EH (cell line): ENCODE data around the gene SLC16A7.
A peak's percentile ranks its signal among the peaks of the same experiment; 100 is the strongest.
"Not testable (repeated sequence)": the region's sequence is repeated elsewhere in the genome, so short reads cannot be mapped to it uniquely, and the experiment has no call there.

Source experiments
- DNase-seq: peaks from one replicate; pipeline ENCODE4 v3.0.0-alpha.2; 2015; ENCODE audit warnings: low read depth

The SLC16A7 gene

GRCh38 chr12:59736359-59736758, 140.5 kb downstream of the SLC16A7 start:
- DNase-seq, result no peak

- DNase-seq, result peak; percentile 96
Observed at GRCh38 chr12:59736786-59737185, 141.0 kb downstream of the SLC16A7 start.

DNA sequence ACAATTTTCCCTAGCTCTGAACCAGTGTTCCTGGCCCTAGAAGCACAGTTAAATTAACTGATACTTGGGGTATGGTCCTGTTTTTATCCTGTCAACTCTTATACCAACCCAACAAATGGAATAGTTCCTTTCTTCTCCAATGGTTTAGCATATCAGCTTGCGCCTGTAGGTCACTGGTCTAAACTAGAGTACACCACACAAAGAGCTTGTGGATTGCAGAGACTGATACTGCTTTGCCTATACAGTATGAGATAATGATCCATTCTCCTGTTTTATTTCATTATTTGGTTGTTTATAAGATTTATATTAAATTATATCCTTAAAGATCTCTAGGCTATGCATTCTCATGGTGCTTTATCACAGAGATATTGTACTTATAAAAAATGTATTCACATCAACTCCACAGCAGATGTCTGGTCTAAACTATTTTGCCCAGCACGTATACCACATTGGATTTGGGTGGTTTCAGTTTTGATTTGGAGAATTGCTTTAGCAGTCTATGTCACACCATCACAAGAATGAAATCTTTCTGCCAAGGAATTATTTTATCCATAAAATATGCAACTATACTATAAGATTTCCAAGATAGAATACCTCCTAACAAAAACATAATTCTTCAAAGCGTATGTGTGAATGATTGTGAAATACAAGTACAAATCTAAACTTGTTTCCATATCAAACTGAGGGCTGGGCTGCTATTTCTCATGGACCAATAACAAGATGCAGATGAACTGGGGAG, 142.1 kb downstream of the SLC16A7 start:
- DNase-seq, result peak; percentile 26

DNA sequence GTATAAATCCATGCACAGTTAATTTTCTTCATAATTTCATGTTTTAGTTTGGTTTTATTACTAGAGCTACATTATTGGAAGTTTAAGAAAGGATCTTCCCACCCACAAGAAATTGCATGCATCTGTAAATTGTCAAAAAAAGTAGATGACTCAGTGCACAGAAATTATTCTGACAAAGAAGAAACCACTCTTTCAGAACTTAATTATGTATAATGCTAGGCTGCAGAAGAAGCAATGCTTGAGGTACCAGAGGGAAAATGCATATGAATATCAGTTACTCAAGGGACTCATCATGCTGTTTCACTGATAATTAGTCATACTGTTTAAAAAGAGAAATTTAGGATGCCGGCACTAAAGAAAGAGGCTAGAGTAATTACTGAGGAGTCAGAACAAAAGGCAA, 147.0 kb downstream of the SLC16A7 start:
- peak; percentile 76 for DNase-seq

GRCh38 chr12:59744564-59744963, 148.7 kb downstream of the SLC16A7 start:
- DNase-seq, result no peak

- not testable (repeated sequence) for DNase-seq
Observed at GRCh38 chr12:59751091-59751490, 155.3 kb downstream of the SLC16A7 start.

DNA sequence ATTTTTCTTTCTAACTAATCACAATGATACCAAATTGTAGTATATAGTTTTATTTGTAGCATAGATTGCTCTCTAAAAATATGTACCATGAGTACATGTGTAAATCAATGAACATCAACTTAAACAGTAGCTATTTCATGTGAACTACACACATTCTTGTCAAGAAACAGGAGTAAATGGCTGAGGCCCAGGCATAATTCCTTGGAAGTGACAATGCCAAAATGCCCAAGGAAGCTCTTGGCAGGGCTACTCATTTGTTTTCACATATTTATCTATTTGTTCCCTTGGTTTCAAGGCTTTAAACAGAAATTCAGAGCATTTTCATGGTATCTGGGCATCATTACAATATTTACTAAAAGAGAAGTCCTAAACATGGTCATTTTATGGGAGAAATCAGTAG, 165.7 kb downstream of the SLC16A7 start:
- DNase-seq, result no peak

GRCh38 chr12:59763835-59764234, 168.0 kb downstream of the SLC16A7 start:
- no peak for DNase-seq

DNA sequence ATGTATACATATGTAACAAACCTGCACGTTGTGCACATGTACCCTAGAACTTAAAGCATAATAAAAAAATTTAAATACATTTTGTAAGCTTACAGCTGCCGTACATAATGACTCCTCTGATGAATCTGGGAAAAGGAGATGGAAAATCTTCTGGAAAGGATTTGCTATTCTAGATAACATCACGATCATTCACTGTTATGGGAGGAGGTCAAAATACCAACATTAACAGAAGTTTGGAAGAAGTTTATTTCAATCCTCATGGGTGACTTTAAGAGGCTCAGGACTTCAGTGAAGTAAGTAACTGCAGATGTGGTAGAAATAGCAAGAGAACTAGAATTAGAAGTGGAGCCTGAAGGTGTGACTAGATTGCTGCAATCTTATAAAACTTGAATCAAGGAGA, 172.2 kb downstream of the SLC16A7 start:
- DNase-seq, result no peak

- DNase-seq, result peak; percentile 52
Observed at GRCh38 chr12:59780605-59781135, 184.8 kb downstream of the SLC16A7 start.

GRCh38 chr12:59787610-59788009, 191.8 kb downstream of the SLC16A7 start:
- DNase-seq, result no peak

DNA sequence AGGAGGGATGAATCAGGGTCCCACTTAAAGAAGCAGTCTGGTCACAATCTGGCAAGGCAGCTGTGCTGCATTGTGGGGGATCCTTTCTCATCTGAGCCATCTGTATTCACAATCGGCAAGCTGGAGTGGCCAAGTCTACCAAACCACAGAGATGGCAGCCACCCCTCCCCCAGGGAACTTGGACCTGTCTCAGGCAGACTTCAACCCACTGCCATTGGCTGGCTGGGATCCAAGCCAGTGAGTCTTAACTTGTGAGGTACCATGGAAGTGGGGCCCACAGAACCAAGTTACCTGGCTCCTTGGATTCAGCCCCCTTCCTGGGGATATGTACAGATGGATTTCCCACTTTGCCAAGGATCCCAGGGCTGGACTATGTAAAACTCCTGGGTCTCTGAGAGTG, 196.8 kb downstream of the SLC16A7 start:
- DNase-seq, result no peak

- DNase-seq, result peak; percentile 57
Observed at GRCh38 chr12:59803735-59804134, 207.9 kb downstream of the SLC16A7 start.

DNA sequence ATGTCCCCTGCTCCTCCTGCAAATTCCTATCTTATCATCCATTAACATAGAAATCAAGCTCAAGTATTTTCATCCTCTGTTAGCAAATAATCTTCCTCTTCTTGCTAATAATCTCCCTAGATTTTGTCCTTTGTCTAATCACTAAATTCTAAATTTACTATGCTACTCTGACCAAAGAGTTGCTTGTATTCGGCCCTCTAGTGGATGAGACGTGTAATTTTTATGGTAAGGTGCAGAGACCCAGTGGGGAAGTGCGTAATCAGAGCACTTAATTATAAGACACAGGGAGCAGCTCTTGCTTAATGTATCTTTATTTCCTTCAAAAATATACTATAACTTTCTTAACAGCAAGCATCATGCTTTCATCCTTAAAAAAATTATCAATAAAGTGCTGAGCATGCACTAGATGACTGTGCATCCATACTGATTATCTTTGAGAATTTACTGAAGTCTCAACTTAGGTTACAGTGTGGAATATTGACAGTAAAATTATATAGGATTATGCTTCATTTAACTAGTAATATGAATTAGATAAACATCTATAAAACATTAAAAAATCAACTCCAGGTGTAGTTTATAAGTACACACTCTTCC, 212.6 kb downstream of the SLC16A7 start:
- DNase-seq, result peak; percentile 47

DNA sequence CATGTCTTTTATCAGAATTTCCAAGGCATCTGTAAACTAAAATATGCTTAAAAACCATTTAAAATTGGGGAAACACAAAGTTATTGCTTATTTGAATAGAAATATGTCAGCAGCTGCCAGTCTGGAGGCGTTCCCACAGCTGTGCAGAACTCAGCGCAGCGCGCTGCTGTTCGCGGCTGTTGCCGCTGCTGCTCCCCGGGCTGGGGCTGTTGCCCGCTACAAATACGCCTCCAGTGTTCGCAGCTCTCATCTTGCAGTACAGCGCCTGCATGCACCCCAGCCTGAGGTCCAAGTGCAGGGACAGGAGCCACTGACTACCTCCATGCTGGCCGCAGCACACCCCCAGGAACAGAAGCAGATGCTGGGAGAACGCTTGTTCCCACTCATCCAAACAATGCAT, 216.2 kb downstream of the SLC16A7 start:
- DNase-seq, result no peak

DNA sequence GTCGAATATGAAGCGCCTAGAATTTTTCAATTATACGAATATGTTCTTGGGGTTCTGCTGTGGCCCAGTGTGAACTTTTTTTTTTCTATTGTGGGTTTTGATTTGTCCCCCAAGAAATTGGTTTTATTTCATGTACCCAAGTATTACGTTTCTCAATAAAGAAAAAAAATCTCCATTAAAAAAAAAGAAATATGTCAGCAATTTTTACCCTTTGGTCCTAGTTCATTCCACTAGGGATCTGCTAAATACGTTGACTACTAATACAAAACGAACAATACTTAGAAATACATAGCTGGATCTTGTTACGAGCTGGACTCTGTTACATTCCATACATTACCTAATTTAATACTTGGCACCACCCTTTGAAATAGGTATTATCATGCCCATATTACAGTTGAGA, 216.9 kb downstream of the SLC16A7 start:
- DNase-seq, result no peak

- peak; percentile 93 for DNase-seq
Observed at GRCh38 chr12:59820594-59821011, 224.8 kb downstream of the SLC16A7 start.

- DNase-seq, result peak; percentile 54
Observed at GRCh38 chr12:59823567-59823966, 227.7 kb downstream of the SLC16A7 start.

DNA sequence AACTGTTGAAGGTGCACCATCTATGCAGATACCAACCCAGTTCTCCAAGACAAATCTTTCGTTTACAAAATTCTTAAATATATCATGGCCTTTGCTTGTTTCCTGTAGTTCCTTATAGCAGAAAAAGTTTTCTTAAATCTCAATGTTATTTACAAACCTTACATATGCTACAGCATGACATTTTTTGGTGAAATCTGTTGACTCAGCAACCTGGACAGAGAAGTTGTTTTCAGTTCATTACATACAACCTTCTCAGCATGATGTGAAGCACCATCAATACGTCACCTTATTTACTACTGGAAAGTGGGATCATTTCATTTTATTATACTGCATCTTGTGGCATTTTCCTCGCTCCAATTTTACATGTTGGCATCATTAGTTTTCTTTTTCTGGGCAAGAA, 231.9 kb downstream of the SLC16A7 start:
- no peak for DNase-seq

DNA sequence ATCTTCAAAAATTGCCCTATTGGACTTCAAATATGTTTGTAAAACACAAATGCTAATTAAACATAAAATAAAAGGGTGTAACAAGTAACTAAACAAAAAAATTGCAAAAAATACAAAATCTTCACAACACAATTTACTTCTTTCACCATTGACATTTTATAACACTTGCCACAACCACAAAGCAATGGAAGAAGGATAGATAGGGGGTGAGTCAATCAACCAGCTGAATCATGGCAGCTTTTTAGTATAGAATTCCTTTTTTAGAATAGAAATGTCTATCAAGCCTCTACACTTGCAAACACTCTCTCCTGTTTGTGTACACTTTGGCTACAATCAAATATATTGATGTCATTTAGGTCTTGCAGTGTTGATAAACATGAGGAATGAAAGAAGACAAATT, 232.7 kb downstream of the SLC16A7 start:
- DNase-seq, result peak; percentile 42

- DNase-seq, result peak; percentile 17
Observed at GRCh38 chr12:59833408-59833807, 237.6 kb downstream of the SLC16A7 start.

DNA sequence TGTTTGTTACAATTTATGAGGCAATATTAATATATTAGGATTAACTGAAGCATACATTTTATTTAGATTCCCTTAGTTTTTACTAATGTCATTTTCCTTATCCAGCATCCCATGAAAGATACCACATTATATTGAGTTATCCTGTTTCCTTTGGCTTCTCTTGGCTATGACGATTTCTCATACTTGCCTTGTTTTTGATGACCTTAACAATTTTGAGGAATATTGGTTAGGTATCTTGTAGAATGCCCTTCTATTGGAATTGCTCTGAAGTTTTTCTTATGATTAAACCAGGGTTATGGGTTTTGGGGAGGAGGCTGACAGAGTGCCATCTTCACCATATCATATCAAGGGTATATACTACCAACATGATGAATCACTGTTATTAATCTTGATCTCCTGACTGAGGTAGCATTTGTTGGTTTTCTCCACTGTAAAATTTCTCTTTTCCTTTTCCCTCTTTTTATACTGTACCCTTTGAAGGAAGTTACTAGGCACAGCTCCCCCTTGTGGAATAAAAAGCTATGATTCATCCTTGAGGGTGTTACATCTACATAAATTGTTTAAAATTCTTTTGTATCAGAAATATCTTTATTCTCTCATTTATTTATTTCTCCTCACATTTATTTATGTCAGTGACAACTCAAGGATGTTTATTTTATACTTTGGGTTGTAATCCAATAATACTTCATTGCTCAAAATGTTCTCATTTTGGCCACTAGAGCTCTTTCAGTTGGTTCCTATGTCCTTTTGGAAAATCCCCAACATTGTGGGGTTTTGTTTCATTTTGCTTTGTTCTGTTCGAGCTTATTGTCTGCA, 239.0 kb downstream of the SLC16A7 start:
- peak; percentile 40 for DNase-seq
